HS-27A (cell line): ENCODE measurements around the gene ZCCHC9.
"Not testable (repeated sequence)": the region's sequence is repeated elsewhere in the genome, so short reads cannot be mapped to it uniquely, and the experiment has no call there.

Experiments used
- DNase-seq: peaks from one replicate; pipeline ENCODE4 v3.0.0-alpha.2; 2012; ENCODE audit warnings: low read depth, missing footprints

ZCCHC9 gene

DNA sequence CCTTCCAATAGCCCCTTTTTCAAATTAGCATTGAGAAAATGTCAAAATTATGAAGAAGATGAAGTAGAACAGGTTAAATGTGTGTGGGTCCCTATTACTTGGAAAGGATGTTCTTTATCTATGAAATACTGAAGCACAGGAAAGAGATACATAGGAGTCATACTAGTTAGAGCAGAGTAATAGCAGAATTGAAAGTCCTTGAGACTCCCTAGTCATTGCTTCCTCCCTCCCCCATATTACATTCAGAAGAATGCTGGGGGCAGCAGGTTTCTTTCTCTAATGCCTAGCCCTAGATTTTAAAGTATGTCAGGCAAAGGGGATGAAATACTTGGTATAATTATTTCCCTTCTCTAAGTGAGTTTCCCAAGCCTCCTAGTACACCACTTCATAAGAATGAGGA, 4.4 kb downstream of the ZCCHC9 start:
- DNase-seq, result no peak

DNA sequence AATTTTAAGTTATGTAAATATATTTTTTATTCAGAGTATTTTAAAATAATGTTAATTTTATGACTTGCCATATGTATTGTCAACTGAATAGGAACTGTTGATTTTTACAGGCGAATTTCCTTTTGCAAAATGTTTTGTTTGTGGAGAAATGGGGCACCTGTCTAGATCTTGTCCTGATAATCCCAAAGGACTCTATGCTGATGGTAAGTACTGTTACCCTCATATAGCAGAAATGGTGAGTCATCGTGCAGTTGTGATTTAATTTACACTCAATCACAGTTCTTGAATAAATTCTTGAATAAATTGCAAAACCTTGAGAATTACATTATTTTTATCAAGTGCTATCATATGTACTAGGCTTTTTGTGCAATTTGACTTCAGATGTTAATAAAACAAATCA, 7.4 kb downstream of the ZCCHC9 start:
- no peak for DNase-seq

GRCh38 chr5:81310402-81311063, 9.1 kb downstream of the ZCCHC9 start:
- no peak for DNase-seq

GRCh38 chr5:81313278-81313677, 11.9 kb downstream of the ZCCHC9 start:
- no peak for DNase-seq

GRCh38 chr5:81313686-81314085, 12.3 kb downstream of the ZCCHC9 start:
- DNase-seq, result no peak

DNA sequence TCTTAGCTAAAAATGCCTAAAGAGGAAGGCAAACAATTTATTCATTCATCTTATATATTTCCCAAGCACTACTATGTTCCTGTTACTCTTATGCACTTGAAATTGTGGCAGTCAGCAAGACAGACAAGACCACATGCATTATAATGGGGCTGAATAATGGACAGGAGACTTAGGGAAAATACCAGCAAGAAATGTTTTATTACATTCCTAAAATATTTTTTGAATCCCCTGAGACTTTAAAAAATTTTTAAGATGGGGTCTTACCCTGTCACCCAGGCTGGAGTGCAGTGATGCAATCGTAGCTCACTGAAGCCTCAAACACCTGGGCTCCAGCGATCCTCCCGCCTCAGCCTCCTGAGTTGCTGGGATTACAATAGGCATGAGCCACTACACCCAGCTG, 13.2 kb downstream of the ZCCHC9 start:
- no peak for DNase-seq

GRCh38 chr5:81315336-81315735, 13.9 kb downstream of the ZCCHC9 start:
- DNase-seq, result no peak

- no peak for DNase-seq
Measured at GRCh38 chr5:81315830-81316229, 14.4 kb downstream of the ZCCHC9 start.

- DNase-seq, result no peak
Measured at GRCh38 chr5:81316571-81316970, 15.2 kb downstream of the ZCCHC9 start.

GRCh38 chr5:81317536-81317935, 16.1 kb downstream of the ZCCHC9 start:
- no peak for DNase-seq

GRCh38 chr5:81326554-81326953, 25.2 kb downstream of the ZCCHC9 start:
- no peak for DNase-seq

DNA sequence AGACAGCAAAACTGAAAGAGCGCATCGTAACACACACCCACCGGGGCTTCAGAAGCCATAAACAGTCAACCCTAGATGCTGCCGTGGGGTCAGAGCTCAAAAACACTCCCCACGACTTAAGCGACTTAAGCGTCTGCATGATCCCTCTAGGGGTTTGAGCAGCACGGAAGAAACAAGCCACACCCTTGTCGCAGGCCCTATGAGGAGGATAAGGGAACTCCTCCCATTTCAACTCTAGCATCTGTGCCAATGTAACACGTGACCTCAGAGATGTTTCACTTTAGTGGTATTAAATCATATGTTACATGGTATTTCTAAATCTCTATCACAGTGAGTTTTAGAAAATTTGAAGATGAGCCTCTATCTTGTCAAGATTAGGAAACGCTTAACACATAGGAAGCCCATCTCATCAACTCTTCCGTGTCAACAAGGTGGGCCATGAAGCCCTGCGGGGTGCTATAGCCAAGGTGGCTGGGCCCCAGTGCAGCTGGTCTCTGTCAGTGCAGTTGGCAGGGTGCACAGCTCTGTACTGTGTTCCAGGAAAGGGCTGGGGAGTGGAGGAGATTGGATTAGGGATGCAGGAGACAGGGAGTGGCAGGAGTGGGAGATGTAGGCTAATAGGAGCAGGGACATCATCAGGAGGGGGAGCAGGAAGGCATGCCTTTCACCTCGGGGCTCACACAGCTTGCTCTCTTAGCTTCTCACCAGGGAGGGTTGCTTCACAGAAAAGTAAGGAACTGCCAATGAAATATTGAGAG, 33.1 kb downstream of the ZCCHC9 start:
- DNase-seq, result no peak

DNA sequence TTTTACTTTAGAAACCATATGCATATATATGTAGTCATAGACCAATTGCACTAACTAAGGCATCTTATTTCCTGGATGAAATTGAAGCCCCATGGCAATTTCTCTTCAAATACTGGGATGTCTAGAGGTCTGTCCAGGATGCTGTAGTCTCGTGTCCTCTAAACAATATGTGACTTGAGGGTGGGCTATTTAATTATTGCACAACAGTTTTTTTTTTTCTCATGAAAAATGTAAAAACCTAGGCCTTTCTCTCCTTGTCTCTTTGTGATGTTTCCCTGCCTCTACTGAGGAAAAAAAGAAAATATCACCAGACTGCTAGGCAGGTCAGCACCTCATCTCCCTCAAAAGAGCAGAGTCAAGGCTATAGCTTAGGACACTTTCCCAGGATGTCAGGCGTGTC, 34.6 kb downstream of the ZCCHC9 start:
- no peak for DNase-seq

GRCh38 chr5:81336556-81336955, 35.2 kb downstream of the ZCCHC9 start:
- no peak for DNase-seq

DNA sequence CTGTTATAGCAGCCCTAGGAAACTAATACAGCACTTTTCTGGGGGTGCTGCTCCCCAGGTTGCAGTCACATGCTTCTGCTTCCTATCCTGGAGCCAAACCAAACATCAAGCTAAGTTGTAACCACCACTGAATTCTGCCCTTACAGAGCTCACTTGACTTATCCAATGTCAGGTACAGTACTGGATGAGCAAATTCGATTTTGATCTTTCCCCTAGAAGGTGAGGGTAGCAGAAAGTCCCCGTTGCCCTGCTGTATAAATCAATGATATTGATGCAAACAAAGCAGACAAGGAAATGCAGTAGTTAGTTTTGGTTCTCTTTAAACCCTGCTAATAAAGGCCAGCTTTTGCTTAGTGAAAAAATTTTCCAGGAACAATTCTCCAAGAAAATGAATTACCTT, 36.4 kb downstream of the ZCCHC9 start:
- no peak for DNase-seq

GRCh38 chr5:81338213-81338612, 36.8 kb downstream of the ZCCHC9 start:
- not testable (repeated sequence) for DNase-seq

DNA sequence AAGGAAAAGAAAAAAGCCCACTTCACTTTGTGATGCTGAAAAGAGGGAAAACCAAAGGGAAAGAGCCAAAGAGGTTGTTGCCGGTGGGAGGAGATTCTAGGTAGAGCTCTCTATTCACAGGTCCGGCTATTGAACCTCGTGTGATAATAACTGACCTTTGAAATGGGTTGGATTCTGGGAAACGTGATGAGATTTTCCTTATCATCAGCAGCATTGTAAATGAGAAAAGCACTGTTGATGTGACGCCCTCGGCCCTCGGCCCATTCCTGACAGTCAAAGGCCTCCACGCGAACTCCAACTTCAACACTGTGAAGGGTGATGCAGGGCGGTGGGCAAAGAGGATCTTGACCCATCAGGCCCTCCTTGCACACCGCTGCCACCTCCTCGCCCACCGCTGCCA, 43.3 kb downstream of the ZCCHC9 start:
- DNase-seq, result no peak

DNA sequence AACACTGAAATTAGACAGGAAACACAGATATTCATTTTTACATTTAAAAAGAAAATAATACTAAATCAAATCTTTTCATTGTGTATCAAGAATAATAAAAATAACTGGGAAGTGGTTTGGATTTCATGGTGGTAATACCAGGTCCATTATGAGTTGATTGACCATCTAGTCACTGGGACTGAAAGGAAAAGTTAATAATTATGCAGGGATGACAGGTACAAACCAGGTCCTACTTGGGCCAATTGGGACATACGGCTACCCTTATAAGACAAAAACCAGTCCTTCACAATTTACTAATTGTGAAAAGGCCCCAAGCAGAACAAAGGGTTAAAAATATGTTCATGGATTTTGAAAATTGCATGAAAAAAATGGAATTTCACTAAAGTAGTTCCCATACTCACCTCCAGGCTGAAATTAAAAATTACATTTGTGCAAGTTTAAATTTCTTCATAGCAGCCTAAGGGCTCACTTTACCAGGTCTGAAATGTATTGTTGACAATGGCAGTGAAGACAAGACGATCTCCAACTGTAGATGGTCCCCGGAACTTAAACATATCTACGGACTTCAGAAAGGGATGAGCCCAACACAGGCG, 44.1 kb downstream of the ZCCHC9 start:
- no peak for DNase-seq

GRCh38 chr5:81349161-81349560, 47.8 kb downstream of the ZCCHC9 start:
- no peak for DNase-seq

DNA sequence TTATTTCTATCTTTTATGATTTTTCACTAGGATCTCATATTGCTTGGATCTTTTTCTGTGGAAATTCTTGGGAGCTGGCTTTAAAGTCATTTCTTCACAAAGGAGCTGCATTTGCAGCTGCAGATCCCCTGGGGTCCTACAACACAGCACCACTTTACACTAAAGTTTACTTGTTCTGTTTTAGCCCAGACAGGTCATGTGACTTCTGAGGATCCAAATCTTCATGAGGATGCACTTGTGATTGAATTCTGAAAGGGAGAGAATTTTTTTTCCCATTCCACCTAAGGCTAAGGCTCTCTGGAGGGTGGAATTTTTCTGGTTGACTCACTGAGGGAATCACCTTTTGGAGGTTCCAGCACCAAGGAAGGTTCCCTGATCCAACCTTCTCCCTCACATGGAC, 49.1 kb downstream of the ZCCHC9 start:
- DNase-seq, result no peak

- no peak for DNase-seq
Measured at GRCh38 chr5:81353189-81353588, 51.8 kb downstream of the ZCCHC9 start.

DNA sequence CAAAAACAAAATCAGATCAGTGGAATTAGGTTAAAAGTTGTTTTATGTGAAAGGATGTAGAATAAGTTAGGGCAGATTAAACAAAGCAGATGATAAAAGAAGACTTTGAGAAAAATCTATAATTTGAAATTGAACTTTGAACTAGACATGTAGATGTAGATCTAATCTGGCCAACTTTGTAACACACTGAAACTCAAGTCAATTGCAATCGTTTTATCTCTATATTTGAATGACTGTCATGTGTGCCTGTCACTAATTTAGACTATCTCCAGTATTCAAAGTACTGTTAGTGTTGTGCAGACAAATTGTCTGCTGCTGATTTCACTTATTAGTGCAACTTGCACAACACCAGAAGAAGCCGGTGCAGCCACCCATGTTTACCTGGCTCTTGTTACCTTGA, 52.7 kb downstream of the ZCCHC9 start:
- DNase-seq, result no peak
